GM23338 (cell line): ENCODE measurements around the gene CCL17. TPM values are rescaled to one million over a fixed set of nuclear protein-coding genes. Genes with fewer than 3 reads are reported as not detected.

ENCODE experiments used
- ATAC-seq: fragments of 200-7000 bp; cut with Tn5 transposase; 3 replicates; pipeline ENCODE4 v1.9.1; 2020
- DNase-seq: peaks from one replicate; pipeline ENCODE4 v3.0.0-alpha.2; 2015; ENCODE audit warnings: low spot score
- H2AFZ ChIP-seq: fragments of 200-600 bp; sonication (generic); 2 replicates; pipeline ENCODE4 v1.8.0; 2016; ENCODE audit warnings: antibody characterized with exemption, mild to moderate bottlenecking, moderate library complexity
- H3F3A ChIP-seq: fragments of 200-600 bp; sonication (generic); replicated peaks from 2 replicates; pipeline ENCODE4 v1.8.0; 2017; ENCODE audit warnings: antibody characterized with exemption, mixed run types, low read depth
- H3K27ac ChIP-seq: fragments of 200-600 bp; sonication (generic); 2 replicates; pipeline ENCODE4 v1.6.1; 2016; ENCODE audit warnings: low read depth
- H3K27me3 ChIP-seq: fragments of 200-600 bp; sonication (generic); 2 replicates; pipeline ENCODE4 v1.8.0; 2016; ENCODE audit warnings: mild to moderate bottlenecking, mixed run types, moderate library complexity; ENCODE audit not compliant: insufficient read depth
- H3K36me3 ChIP-seq: fragments of 200-600 bp; sonication (generic); 2 replicates; pipeline ENCODE4 v1.8.0; 2016; ENCODE audit warnings: mild to moderate bottlenecking; ENCODE audit not compliant: insufficient read depth
- H3K4me1 ChIP-seq: fragments of 200-600 bp; sonication (generic); 2 replicates; pipeline ENCODE4 v1.8.0; 2016; ENCODE audit warnings: mild to moderate bottlenecking, moderate library complexity; ENCODE audit not compliant: insufficient read depth
- H3K4me2 ChIP-seq: fragments of 200-600 bp; sonication (generic); 2 replicates; pipeline ENCODE4 v1.7.1; 2017; ENCODE audit warnings: mixed run types
- H3K4me3 ChIP-seq: fragments of 200-600 bp; sonication (generic); 2 replicates; pipeline ENCODE4 v1.6.1; 2016; ENCODE audit warnings: mixed run types
- H3K79me2 ChIP-seq: fragments of 200-600 bp; sonication (generic); replicated peaks from 2 replicates; pipeline ENCODE4 v1.8.0; 2017; ENCODE audit warnings: mild to moderate bottlenecking; ENCODE audit not compliant: insufficient read depth
- H3K9me2 ChIP-seq: fragments of 200-600 bp; sonication (generic); 2 replicates; pipeline ENCODE4 v1.8.0; 2017; ENCODE audit not compliant: insufficient read depth
- H4K20me1 ChIP-seq: fragments of 200-600 bp; sonication (generic); replicated peaks from 2 replicates; pipeline ENCODE4 v1.8.0; 2017; ENCODE audit warnings: mild to moderate bottlenecking; ENCODE audit not compliant: insufficient read depth
- H3K27ac Mint-ChIP-seq: 2 replicates; pipeline ENCODE4 v1.8.0; 2020; ENCODE audit warnings: inconsistent platforms, mild to moderate bottlenecking, moderate library complexity, mixed read lengths
- H3K27me3 Mint-ChIP-seq: 3 replicates; pipeline ENCODE4 v1.8.0; 2022; ENCODE audit warnings: low read depth, mild to moderate bottlenecking, moderate library complexity, mixed read lengths, inconsistent platforms; ENCODE audit not compliant: insufficient read depth, poor library complexity
- H3K36me3 Mint-ChIP-seq: 3 replicates; pipeline ENCODE4 v1.8.0; 2021; ENCODE audit warnings: low read depth, mild to moderate bottlenecking, inconsistent platforms, moderate library complexity, mixed read lengths
- H3K4me1 Mint-ChIP-seq: 3 replicates; pipeline ENCODE4 v1.8.0; 2020; ENCODE audit warnings: mild to moderate bottlenecking, inconsistent platforms, mixed read lengths
- H3K4me3 Mint-ChIP-seq: 3 replicates; pipeline ENCODE4 v1.8.0; 2021; ENCODE audit warnings: moderate library complexity, mild to moderate bottlenecking, inconsistent platforms, mixed read lengths
- H3K9me3 Mint-ChIP-seq: 3 replicates; pipeline ENCODE4 v1.8.0; 2020; ENCODE audit warnings: moderate library complexity, mild to moderate bottlenecking, inconsistent platforms, mixed read lengths
- CREB1 ChIP-seq: fragments of 250-450 bp; sonication (Bioruptor Pico); IDR thresholded peaks from 2 replicates; pipeline ENCODE4 v1.5.0; 2020; ENCODE audit warnings: low read depth, mild to moderate bottlenecking, moderate library complexity
- CTCF ChIP-seq, 2 experiments: fragments of 200-600 bp in 1 of 2; sonication (generic) in 1 of 2; conservative IDR thresholded peaks; 2 replicates each; pipeline versions ENCODE4 v1.5.1 to v1.6.1; 2016 to 2017; ENCODE audit warnings: antibody characterized with exemption in 2 of 2, low read depth in 2 of 2, mild to moderate bottlenecking in 2 of 2, moderate library complexity in 1 of 2
- EZH2 ChIP-seq: fragments of 200-600 bp; sonication (generic); IDR thresholded peaks from one replicate; pipeline ENCODE4 v1.8.0; 2017; ENCODE audit warnings: antibody characterized with exemption, mild to moderate bottlenecking, low read depth; ENCODE audit not compliant: unreplicated experiment
- EZH2phosphoT487 ChIP-seq: fragments of 200-600 bp; sonication (generic); IDR thresholded peaks from one replicate; pipeline ENCODE4 v1.8.1; 2018; ENCODE audit warnings: antibody characterized with exemption; ENCODE audit not compliant: unreplicated experiment
- NANOG ChIP-seq: IDR thresholded peaks from 2 replicates; pipeline ENCODE4 v1.6.1; 2016; ENCODE audit warnings: antibody characterized with exemption, borderline replicate concordance
- polyA plus RNA-seq: library from polyadenylated mRNA; unstranded; fragments of >200 nt; fragmentation: Nextera tagmentation; extraction: Ambion mirVana; gene quantifications from 2 replicates; pipeline ENCODE4 v1.2.1, GENCODE V29; 2016
- total RNA-seq: library from RNA; depleted of rRNA; stranded (reverse); fragments of >200 nt; shearing (Covaris generic); gene quantifications from 2 replicates; pipeline ENCODE4 v1.2.3, GENCODE V29; 2014
- TF ChIP-seq, protein P1 (sequence below): fragments of 250-450 bp; sonication (Bioruptor Pico); IDR thresholded peaks from 2 replicates; pipeline ENCODE4 v1.5.0; 2020; ENCODE audit warnings: mild to moderate bottlenecking, moderate library complexity
- TF ChIP-seq, protein P2 (sequence below): IDR thresholded peaks from one replicate; pipeline ENCODE4 v1.6.1; 2018; ENCODE audit warnings: antibody characterized with exemption; ENCODE audit not compliant: unreplicated experiment

The CCL17 gene
- total and polyA plus RNA-seq, 2 experiments from 2014 or later: not detected

- H3K4me2 ChIP-seq: no peak overlapping the region
- H2AFZ ChIP-seq: no peak overlapping the region
- Mint-ChIP-seq H3K27ac (no peak overlapping the region), H3K4me3 (no peak overlapping the region), H3K4me1 (no peaks in the 10 kb centered on the region; the same call in 2 of the 3 replicates), H3K9me3 (peaks cover 3% of the 10 kb centered on the region; the same call in 1 of the 3 replicates), H3K27me3 (peaks cover 11% of the 10 kb centered on the region), H3K36me3 (no peaks in the 10 kb centered on the region)
- no peaks in the 10 kb centered on the region for H4K20me1 ChIP-seq
- no peaks in the 10 kb centered on the region for H3K79me2 ChIP-seq
- ATAC-seq (no peak), DNase-seq (no peak)
- H3K27me3 ChIP-seq: no peaks in the 10 kb centered on the region
- no peaks in the 10 kb centered on the region for H3K36me3 ChIP-seq
- H3K4me1 ChIP-seq: no peaks in the 10 kb centered on the region
- no peaks in the 10 kb centered on the region for H3K9me2 ChIP-seq
- 0 out of 2 replicates have a peak, but pooled peaks cover 4% of the 10 kb centered on the region for H3F3A ChIP-seq
- no peak overlapping the region for H3K4me3 ChIP-seq
- TF ChIP-seq, protein P1, sequence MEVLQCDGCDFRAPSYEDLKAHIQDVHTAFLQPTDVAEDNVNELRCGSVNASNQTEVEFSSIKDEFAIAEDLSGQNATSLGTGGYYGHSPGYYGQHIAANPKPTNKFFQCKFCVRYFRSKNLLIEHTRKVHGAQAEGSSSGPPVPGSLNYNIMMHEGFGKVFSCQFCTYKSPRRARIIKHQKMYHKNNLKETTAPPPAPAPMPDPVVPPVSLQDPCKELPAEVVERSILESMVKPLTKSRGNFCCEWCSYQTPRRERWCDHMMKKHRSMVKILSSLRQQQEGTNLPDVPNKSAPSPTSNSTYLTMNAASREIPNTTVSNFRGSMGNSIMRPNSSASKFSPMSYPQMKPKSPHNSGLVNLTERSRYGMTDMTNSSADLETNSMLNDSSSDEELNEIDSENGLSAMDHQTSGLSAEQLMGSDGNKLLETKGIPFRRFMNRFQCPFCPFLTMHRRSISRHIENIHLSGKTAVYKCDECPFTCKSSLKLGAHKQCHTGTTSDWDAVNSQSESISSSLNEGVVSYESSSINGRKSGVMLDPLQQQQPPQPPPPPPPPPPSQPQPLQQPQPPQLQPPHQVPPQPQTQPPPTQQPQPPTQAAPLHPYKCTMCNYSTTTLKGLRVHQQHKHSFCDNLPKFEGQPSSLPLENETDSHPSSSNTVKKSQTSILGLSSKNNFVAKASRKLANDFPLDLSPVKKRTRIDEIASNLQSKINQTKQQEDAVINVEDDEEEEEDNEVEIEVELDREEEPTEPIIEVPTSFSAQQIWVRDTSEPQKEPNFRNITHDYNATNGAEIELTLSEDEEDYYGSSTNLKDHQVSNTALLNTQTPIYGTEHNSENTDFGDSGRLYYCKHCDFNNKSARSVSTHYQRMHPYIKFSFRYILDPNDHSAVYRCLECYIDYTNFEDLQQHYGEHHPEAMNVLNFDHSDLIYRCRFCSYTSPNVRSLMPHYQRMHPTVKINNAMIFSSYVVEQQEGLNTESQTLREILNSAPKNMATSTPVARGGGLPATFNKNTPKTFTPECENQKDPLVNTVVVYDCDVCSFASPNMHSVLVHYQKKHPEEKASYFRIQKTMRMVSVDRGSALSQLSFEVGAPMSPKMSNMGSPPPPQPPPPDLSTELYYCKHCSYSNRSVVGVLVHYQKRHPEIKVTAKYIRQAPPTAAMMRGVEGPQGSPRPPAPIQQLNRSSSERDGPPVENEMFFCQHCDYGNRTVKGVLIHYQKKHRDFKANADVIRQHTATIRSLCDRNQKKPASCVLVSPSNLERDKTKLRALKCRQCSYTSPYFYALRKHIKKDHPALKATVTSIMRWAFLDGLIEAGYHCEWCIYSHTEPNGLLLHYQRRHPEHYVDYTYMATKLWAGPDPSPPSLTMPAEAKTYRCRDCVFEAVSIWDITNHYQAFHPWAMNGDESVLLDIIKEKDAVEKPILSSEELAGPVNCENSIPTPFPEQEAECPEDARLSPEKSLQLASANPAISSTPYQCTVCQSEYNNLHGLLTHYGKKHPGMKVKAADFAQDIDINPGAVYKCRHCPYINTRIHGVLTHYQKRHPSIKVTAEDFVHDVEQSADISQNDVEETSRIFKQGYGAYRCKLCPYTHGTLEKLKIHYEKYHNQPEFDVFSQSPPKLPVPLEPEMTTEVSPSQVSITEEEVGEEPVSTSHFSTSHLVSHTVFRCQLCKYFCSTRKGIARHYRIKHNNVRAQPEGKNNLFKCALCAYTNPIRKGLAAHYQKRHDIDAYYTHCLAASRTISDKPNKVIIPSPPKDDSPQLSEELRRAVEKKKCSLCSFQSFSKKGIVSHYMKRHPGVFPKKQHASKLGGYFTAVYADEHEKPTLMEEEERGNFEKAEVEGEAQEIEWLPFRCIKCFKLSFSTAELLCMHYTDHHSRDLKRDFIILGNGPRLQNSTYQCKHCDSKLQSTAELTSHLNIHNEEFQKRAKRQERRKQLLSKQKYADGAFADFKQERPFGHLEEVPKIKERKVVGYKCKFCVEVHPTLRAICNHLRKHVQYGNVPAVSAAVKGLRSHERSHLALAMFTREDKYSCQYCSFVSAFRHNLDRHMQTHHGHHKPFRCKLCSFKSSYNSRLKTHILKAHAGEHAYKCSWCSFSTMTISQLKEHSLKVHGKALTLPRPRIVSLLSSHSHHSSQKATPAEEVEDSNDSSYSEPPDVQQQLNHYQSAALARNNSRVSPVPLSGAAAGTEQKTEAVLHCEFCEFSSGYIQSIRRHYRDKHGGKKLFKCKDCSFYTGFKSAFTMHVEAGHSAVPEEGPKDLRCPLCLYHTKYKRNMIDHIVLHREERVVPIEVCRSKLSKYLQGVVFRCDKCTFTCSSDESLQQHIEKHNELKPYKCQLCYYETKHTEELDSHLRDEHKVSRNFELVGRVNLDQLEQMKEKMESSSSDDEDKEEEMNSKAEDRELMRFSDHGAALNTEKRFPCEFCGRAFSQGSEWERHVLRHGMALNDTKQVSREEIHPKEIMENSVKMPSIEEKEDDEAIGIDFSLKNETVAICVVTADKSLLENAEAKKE (CRISPR knock-in tag): no peak
- TF ChIP-seq CTCF (conservative IDR thresholded peaks at IDR 0.05; ENCODE audit: low read depth in 2 of 2): no peak
- no peak overlapping the region for H3K27ac ChIP-seq
These were observed 12.9 kb upstream of the CCL17 start for GRCh38 chr16:57391708-57392107.

DNA sequence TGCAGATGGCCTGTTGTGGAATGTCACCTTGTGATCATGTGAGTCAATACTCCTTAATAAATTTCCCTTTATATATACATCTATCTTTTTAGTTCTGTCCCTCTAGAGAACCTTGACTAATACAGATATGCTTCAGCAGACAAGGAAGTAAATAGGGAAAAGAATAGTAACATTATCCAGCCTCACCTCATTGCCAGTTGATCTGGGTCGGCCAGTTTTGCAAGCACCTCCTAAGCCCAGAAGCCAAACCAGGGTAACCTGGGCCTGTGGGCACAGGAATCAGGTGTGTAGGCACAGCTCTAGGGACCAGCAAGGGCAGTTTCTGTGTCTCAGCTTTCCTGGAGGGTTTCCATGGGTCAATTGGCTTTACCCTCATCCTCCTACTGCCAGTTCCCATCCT, 11.9 kb upstream of the CCL17 start:
- no peak for ATAC-seq
- TF ChIP-seq EZH2phosphoT487 (no peak), CTCF (conservative IDR thresholded peaks at IDR 0.05; ENCODE audit: low read depth in 2 of 2) (no peak), NANOG (no peak), CREB1 (CRISPR knock-in tag) (no peak), EZH2 (no peak)
- TF ChIP-seq, protein P2, sequence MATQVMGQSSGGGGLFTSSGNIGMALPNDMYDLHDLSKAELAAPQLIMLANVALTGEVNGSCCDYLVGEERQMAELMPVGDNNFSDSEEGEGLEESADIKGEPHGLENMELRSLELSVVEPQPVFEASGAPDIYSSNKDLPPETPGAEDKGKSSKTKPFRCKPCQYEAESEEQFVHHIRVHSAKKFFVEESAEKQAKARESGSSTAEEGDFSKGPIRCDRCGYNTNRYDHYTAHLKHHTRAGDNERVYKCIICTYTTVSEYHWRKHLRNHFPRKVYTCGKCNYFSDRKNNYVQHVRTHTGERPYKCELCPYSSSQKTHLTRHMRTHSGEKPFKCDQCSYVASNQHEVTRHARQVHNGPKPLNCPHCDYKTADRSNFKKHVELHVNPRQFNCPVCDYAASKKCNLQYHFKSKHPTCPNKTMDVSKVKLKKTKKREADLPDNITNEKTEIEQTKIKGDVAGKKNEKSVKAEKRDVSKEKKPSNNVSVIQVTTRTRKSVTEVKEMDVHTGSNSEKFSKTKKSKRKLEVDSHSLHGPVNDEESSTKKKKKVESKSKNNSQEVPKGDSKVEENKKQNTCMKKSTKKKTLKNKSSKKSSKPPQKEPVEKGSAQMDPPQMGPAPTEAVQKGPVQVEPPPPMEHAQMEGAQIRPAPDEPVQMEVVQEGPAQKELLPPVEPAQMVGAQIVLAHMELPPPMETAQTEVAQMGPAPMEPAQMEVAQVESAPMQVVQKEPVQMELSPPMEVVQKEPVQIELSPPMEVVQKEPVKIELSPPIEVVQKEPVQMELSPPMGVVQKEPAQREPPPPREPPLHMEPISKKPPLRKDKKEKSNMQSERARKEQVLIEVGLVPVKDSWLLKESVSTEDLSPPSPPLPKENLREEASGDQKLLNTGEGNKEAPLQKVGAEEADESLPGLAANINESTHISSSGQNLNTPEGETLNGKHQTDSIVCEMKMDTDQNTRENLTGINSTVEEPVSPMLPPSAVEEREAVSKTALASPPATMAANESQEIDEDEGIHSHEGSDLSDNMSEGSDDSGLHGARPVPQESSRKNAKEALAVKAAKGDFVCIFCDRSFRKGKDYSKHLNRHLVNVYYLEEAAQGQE: no peak

More for the DNA sequence above, 11.9 kb upstream of the CCL17 start:
- Histone ChIP-seq H4K20me1 (no peaks in the 10 kb centered on the region), H3K4me1 (no peaks in the 10 kb centered on the region), H3K79me2 (no peaks in the 10 kb centered on the region), H3K4me2 (no peak overlapping the region), H3F3A (0 out of 2 replicates have a peak, but pooled peaks cover 4% of the 10 kb centered on the region), H3K27me3 (no peaks in the 10 kb centered on the region), H3K9me2 (no peaks in the 10 kb centered on the region), H3K36me3 (no peaks in the 10 kb centered on the region), H3K27ac (no peak overlapping the region), H2AFZ (no peak overlapping the region), H3K4me3 (no peak overlapping the region)
- Mint-ChIP-seq H3K4me3 (no peak overlapping the region), H3K9me3 (peaks cover 3% of the 10 kb centered on the region; the same call in 1 of the 3 replicates), H3K4me1 (no peaks in the 10 kb centered on the region), H3K36me3 (no peaks in the 10 kb centered on the region), H3K27ac (no peak overlapping the region), H3K27me3 (peaks cover 11% of the 10 kb centered on the region)
- DNase-seq: no peak
